ENCODE measurements around the gene ZBTB18.

The ZBTB18 gene

GRCh38 chr1:244019982-244020485 lies 31.0 kb upstream of the ZBTB18 start:
- Histone ChIP-seq H3K4me2 (ENCODE audit: low read length, poor library complexity, severe bottlenecking) (no peak overlapping the region), H2AK5ac (ENCODE audit: low read length, severe bottlenecking) (no peak overlapping the region), H3K18ac (ENCODE audit: low read depth in 1 of 2, low read length in 2 of 2) (no peak overlapping the region), H3K27me3 (ENCODE audit: control insufficient read depth in 1 of 2, insufficient read depth in 1 of 2, low read length in 2 of 2) (peaks cover 0 to 18% of the 10 kb centered on the region in 2 experiments), H3K4me1 (ENCODE audit: control insufficient read depth, insufficient read depth, low read depth, low read length) (no peaks in the 10 kb centered on the region), H2BK120ac (ENCODE audit: low read depth, low read length) (no peak overlapping the region), H4K8ac (ENCODE audit: low read length) (no peak overlapping the region), H2BK12ac (ENCODE audit: low read length in 2 of 2) (no peak overlapping the region), H2BK5ac (ENCODE audit: low read depth, low read length, poor library complexity, severe bottlenecking) (no peak overlapping the region), H4K91ac (ENCODE audit: low read length) (no peak overlapping the region), H3K27ac (ENCODE audit: low read length, poor library complexity, severe bottlenecking) (no peak overlapping the region), H3K79me1 (replicated peaks; ENCODE audit: low read length, poor library complexity, severe bottlenecking) (no peaks in the 10 kb centered on the region), H2BK15ac (ENCODE audit: low read depth, poor library complexity, severe bottlenecking) (no peak overlapping the region), H2AFZ (ENCODE audit: low read depth, low read length) (no peak overlapping the region), H3K4ac (ENCODE audit: low read depth in 1 of 2, low read length in 2 of 2) (no peak overlapping the region), H3K23ac (ENCODE audit: low read length in 2 of 2) (no peak overlapping the region), H3K9me3 (ENCODE audit: control insufficient read depth, low read length) (no peaks in the 10 kb centered on the region), H3K14ac (ENCODE audit: low read length in 2 of 2) (no peak overlapping the region), H3K9ac (ENCODE audit: low read length) (no peak overlapping the region), H3K36me3 (ENCODE audit: control insufficient read depth in 1 of 2, insufficient read depth in 2 of 2, low read depth in 1 of 2, low read length in 2 of 2) (no peaks in the 10 kb centered on the region), H3K4me3 (ENCODE audit: insufficient read depth in 1 of 2, low read depth in 1 of 2, low read length in 2 of 2) (no peak overlapping the region)
- WGBS: 66% methylated on average over 3 of the region's 4 CpGs
- DNase-seq: no peak

GRCh38 chr1:244021427-244021826 lies 29.7 kb upstream of the ZBTB18 start:
- H3K9ac ChIP-seq (ENCODE audit: low read length): no peak overlapping the region
- no peak overlapping the region for H4K91ac ChIP-seq (ENCODE audit: low read length)
- H2AK5ac ChIP-seq (ENCODE audit: low read length, severe bottlenecking): peak overlapping the region; percentile 42
- no peak overlapping the region for H2BK120ac ChIP-seq (ENCODE audit: low read depth, low read length)
- no peaks in the 10 kb centered on the region for H3K4me1 ChIP-seq (ENCODE audit: control insufficient read depth, insufficient read depth, low read depth, low read length)
- H2BK15ac ChIP-seq (ENCODE audit: low read depth, poor library complexity, severe bottlenecking): no peak overlapping the region
- H3K4me2 ChIP-seq (ENCODE audit: low read length, poor library complexity, severe bottlenecking): no peak overlapping the region
- no peak overlapping the region for H3K4me3 ChIP-seq (ENCODE audit: insufficient read depth in 1 of 2, low read depth in 1 of 2, low read length in 2 of 2)
- H3K27ac ChIP-seq (ENCODE audit: low read length, poor library complexity, severe bottlenecking): no peak overlapping the region
- peaks cover 0 to 18% of the 10 kb centered on the region in 2 experiments for H3K27me3 ChIP-seq (ENCODE audit: control insufficient read depth in 1 of 2, insufficient read depth in 1 of 2, low read length in 2 of 2)
- H2BK12ac ChIP-seq (ENCODE audit: low read length in 2 of 2): no peak overlapping the region
- H3K23ac ChIP-seq (ENCODE audit: low read length in 2 of 2): no peak overlapping the region
- no peak overlapping the region for H2AFZ ChIP-seq (ENCODE audit: low read depth, low read length)
- H4K8ac ChIP-seq (ENCODE audit: low read length): no peak overlapping the region
- no peak overlapping the region for H3K4ac ChIP-seq (ENCODE audit: low read depth in 1 of 2, low read length in 2 of 2)
- H3K9me3 ChIP-seq (ENCODE audit: control insufficient read depth, low read length): no peaks in the 10 kb centered on the region
- no peaks in the 10 kb centered on the region for H3K79me1 ChIP-seq (replicated peaks; ENCODE audit: low read length, poor library complexity, severe bottlenecking)
- no peak overlapping the region for H3K14ac ChIP-seq (ENCODE audit: low read length in 2 of 2)
- DNase-seq: no peak
- H3K36me3 ChIP-seq (ENCODE audit: control insufficient read depth in 1 of 2, insufficient read depth in 2 of 2, low read depth in 1 of 2, low read length in 2 of 2): no peaks in the 10 kb centered on the region
- no peak overlapping the region for H2BK5ac ChIP-seq (ENCODE audit: low read depth, low read length, poor library complexity, severe bottlenecking)
- 95% methylated on average over 1 of the region's 1 CpG for WGBS
- no peak overlapping the region for H3K18ac ChIP-seq (ENCODE audit: low read depth in 1 of 2, low read length in 2 of 2)

GRCh38 chr1:244022311-244022710 lies 28.8 kb upstream of the ZBTB18 start:
- Histone ChIP-seq H3K23ac (ENCODE audit: low read length in 2 of 2) (no peak overlapping the region), H3K18ac (ENCODE audit: low read depth in 1 of 2, low read length in 2 of 2) (no peak overlapping the region), H3K27me3 (ENCODE audit: control insufficient read depth in 1 of 2, insufficient read depth in 1 of 2, low read length in 2 of 2) (peaks cover 0 to 25% of the 10 kb centered on the region in 2 experiments), H4K91ac (ENCODE audit: low read length) (no peak overlapping the region), H3K36me3 (ENCODE audit: control insufficient read depth in 1 of 2, insufficient read depth in 2 of 2, low read depth in 1 of 2, low read length in 2 of 2) (no peaks in the 10 kb centered on the region), H2AK5ac (ENCODE audit: low read length, severe bottlenecking) (no peak overlapping the region), H3K79me1 (replicated peaks; ENCODE audit: low read length, poor library complexity, severe bottlenecking) (no peaks in the 10 kb centered on the region), H3K27ac (ENCODE audit: low read length, poor library complexity, severe bottlenecking) (no peak overlapping the region), H4K8ac (ENCODE audit: low read length) (no peak overlapping the region), H3K14ac (ENCODE audit: low read length in 2 of 2) (no peak overlapping the region), H3K9me3 (ENCODE audit: control insufficient read depth, low read length) (no peaks in the 10 kb centered on the region), H2BK5ac (ENCODE audit: low read depth, low read length, poor library complexity, severe bottlenecking) (no peak overlapping the region), H2AFZ (ENCODE audit: low read depth, low read length) (no peak overlapping the region), H3K4me3 (ENCODE audit: insufficient read depth in 1 of 2, low read depth in 1 of 2, low read length in 2 of 2) (no peak overlapping the region), H2BK120ac (ENCODE audit: low read depth, low read length) (no peak overlapping the region), H2BK12ac (ENCODE audit: low read length in 2 of 2) (no peak overlapping the region), H2BK15ac (ENCODE audit: low read depth, poor library complexity, severe bottlenecking) (no peak overlapping the region), H3K4ac (ENCODE audit: low read depth in 1 of 2, low read length in 2 of 2) (no peak overlapping the region), H3K4me2 (ENCODE audit: low read length, poor library complexity, severe bottlenecking) (no peak overlapping the region), H3K9ac (ENCODE audit: low read length) (no peak overlapping the region), H3K4me1 (ENCODE audit: control insufficient read depth, insufficient read depth, low read depth, low read length) (no peaks in the 10 kb centered on the region)
- DNase-seq: peak; percentile 33
- WGBS: 92% methylated on average over 2 of the region's 2 CpGs

GRCh38 chr1:244022864-244023440 lies 28.1 kb upstream of the ZBTB18 start:
- Histone ChIP-seq H2BK5ac (ENCODE audit: low read depth, low read length, poor library complexity, severe bottlenecking) (no peak overlapping the region), H3K27me3 (ENCODE audit: control insufficient read depth in 1 of 2, insufficient read depth in 1 of 2, low read length in 2 of 2) (peaks cover 0 to 31% of the 10 kb centered on the region in 2 experiments), H3K79me1 (replicated peaks; ENCODE audit: low read length, poor library complexity, severe bottlenecking) (no peaks in the 10 kb centered on the region), H3K23ac (ENCODE audit: low read length in 2 of 2) (no peak overlapping the region), H3K14ac (ENCODE audit: low read length in 2 of 2) (no peak overlapping the region), H3K4me3 (ENCODE audit: insufficient read depth in 1 of 2, low read depth in 1 of 2, low read length in 2 of 2) (no peak overlapping the region), H3K9ac (ENCODE audit: low read length) (no peak overlapping the region), H3K4me1 (ENCODE audit: control insufficient read depth, insufficient read depth, low read depth, low read length) (no peaks in the 10 kb centered on the region), H2BK15ac (ENCODE audit: low read depth, poor library complexity, severe bottlenecking) (no peak overlapping the region), H3K9me3 (ENCODE audit: control insufficient read depth, low read length) (no peaks in the 10 kb centered on the region), H3K18ac (ENCODE audit: low read depth in 1 of 2, low read length in 2 of 2) (no peak overlapping the region), H2AK5ac (ENCODE audit: low read length, severe bottlenecking) (no peak overlapping the region), H3K27ac (ENCODE audit: low read length, poor library complexity, severe bottlenecking) (no peak overlapping the region), H4K91ac (ENCODE audit: low read length) (no peak overlapping the region), H3K4me2 (ENCODE audit: low read length, poor library complexity, severe bottlenecking) (no peak overlapping the region), H2AFZ (ENCODE audit: low read depth, low read length) (no peak overlapping the region), H4K8ac (ENCODE audit: low read length) (no peak overlapping the region), H2BK120ac (ENCODE audit: low read depth, low read length) (no peak overlapping the region), H3K36me3 (ENCODE audit: control insufficient read depth in 1 of 2, insufficient read depth in 2 of 2, low read depth in 1 of 2, low read length in 2 of 2) (no peaks in the 10 kb centered on the region), H2BK12ac (ENCODE audit: low read length in 2 of 2) (no peak overlapping the region), H3K4ac (ENCODE audit: low read depth in 1 of 2, low read length in 2 of 2) (no peak overlapping the region)
- no peak for DNase-seq
- WGBS: 90% methylated on average over 9 of the region's 9 CpGs

Data from mesenchymal stem cell (in vitro differentiated cells and primary cell).